ENCODE data around the gene FCRL6. TPM values are rescaled to one million over a fixed set of nuclear protein-coding genes. Genes with fewer than 3 reads are reported as not detected.
A peak's percentile ranks its signal among the peaks of the same experiment; 100 is the strongest.

The FCRL6 gene
- total and polyA plus RNA-seq, 3 experiments from 2014 or later: 1.5 to 129 (median 1.8) TPM

GRCh38 chr1:159838715-159839114, 36.6 kb downstream of the FCRL6 start:
- H3K36me3 Mint-ChIP-seq: peaks cover 13 to 27% (median 24%) of the 10 kb centered on the region in 3 donors
- H3K27me3 Mint-ChIP-seq: peaks cover 0 to 3% of the 10 kb centered on the region in 2 donors
- no peak overlapping the region for H3K27ac Mint-ChIP-seq
- H3K9me3 Mint-ChIP-seq: peaks cover 0 to 2% (median 0%) of the 10 kb centered on the region in 5 donors
- peaks cover 4 to 23% (median 4%) of the 10 kb centered on the region in 3 donors for H3K4me1 Mint-ChIP-seq
- no peaks in the 10 kb centered on the region for H3K27me3 ChIP-seq (ENCODE audit: insufficient read depth, low read length, poor library complexity, severe bottlenecking)
- H3K4me3 ChIP-seq (ENCODE audit: low read length): no peak overlapping the region
- no peaks in the 10 kb centered on the region for H3K4me1 ChIP-seq (ENCODE audit: insufficient read depth, low read length)
- H3K36me3 ChIP-seq (ENCODE audit: insufficient read depth, low read length): no peaks in the 10 kb centered on the region
- DNase-seq: no peak
- H3K27ac ChIP-seq (ENCODE audit: low read depth, low read length): no peak overlapping the region
- POLR2A ChIA-PET: no interaction called here
- H3K4me3 Mint-ChIP-seq: no peak overlapping the region
- no peaks in the 10 kb centered on the region for H3K9me3 ChIP-seq (ENCODE audit: low read length)
- CTCF ChIA-PET: no interaction called here

GRCh38 chr1:159839116-159839849, 37.1 kb downstream of the FCRL6 start:
- peaks cover 0 to 2% (median 0%) of the 10 kb centered on the region in 5 donors for H3K9me3 Mint-ChIP-seq
- POLR2A ChIA-PET: no interaction called here
- no peak for DNase-seq
- peaks cover 11 to 27% (median 22%) of the 10 kb centered on the region in 3 donors for H3K36me3 Mint-ChIP-seq
- H3K4me1 ChIP-seq (ENCODE audit: insufficient read depth, low read length): no peaks in the 10 kb centered on the region
- H3K27me3 ChIP-seq (ENCODE audit: insufficient read depth, low read length, poor library complexity, severe bottlenecking): no peaks in the 10 kb centered on the region
- no peaks in the 10 kb centered on the region for H3K36me3 ChIP-seq (ENCODE audit: insufficient read depth, low read length)
- peaks cover 0 to 3% of the 10 kb centered on the region in 2 donors for H3K27me3 Mint-ChIP-seq
- CTCF ChIA-PET: no interaction called here
- H3K27ac Mint-ChIP-seq: no peak overlapping the region
- H3K4me1 Mint-ChIP-seq: peaks cover 4 to 23% (median 4%) of the 10 kb centered on the region in 3 donors
- no peak overlapping the region for H3K4me3 Mint-ChIP-seq
- no peak overlapping the region for H3K27ac ChIP-seq (ENCODE audit: low read depth, low read length)
- no peak overlapping the region for H3K4me3 ChIP-seq (ENCODE audit: low read length)
- H3K9me3 ChIP-seq (ENCODE audit: low read length): no peaks in the 10 kb centered on the region

- Histone ChIP-seq H3K9me3 (ENCODE audit: low read length) (no peaks in the 10 kb centered on the region), H3K27ac (ENCODE audit: low read depth, low read length) (no peak overlapping the region), H3K36me3 (ENCODE audit: insufficient read depth, low read length) (no peaks in the 10 kb centered on the region), H3K4me1 (ENCODE audit: insufficient read depth, low read length) (no peaks in the 10 kb centered on the region), H3K4me3 (ENCODE audit: low read length) (no peak overlapping the region), H3K27me3 (ENCODE audit: insufficient read depth, low read length, poor library complexity, severe bottlenecking) (no peaks in the 10 kb centered on the region)
- H3K4me1 Mint-ChIP-seq: peaks cover 4 to 23% (median 6%) of the 10 kb centered on the region in 3 donors
- peaks cover 4 to 15% (median 13%) of the 10 kb centered on the region in 3 donors for H3K36me3 Mint-ChIP-seq
- CTCF ChIA-PET: no interaction called here
- H3K9me3 Mint-ChIP-seq: no peaks in the 10 kb centered on the region
- no peak overlapping the region for H3K4me3 Mint-ChIP-seq
- H3K27me3 Mint-ChIP-seq: peaks cover 0 to 3% of the 10 kb centered on the region in 2 donors
- H3K27ac Mint-ChIP-seq: peak overlapping the region in 1 of 8 donors; percentile 6
- DNase-seq: no peak
- POLR2A ChIA-PET: no interaction called here
Measured at GRCh38 chr1:159841749-159842148, 39.6 kb downstream of the FCRL6 start.

GRCh38 chr1:159843459-159843858, 41.3 kb downstream of the FCRL6 start:
- CTCF ChIA-PET: no interaction called here
- H3K36me3 ChIP-seq (ENCODE audit: insufficient read depth, low read length): no peaks in the 10 kb centered on the region
- Mint-ChIP-seq H3K9me3 (no peaks in the 10 kb centered on the region), H3K27me3 (no peaks in the 10 kb centered on the region), H3K27ac (no peak overlapping the region), H3K4me3 (no peak overlapping the region), H3K36me3 (peaks cover 0 to 8% (median 5%) of the 10 kb centered on the region in 3 donors), H3K4me1 (peaks cover 9 to 20% (median 10%) of the 10 kb centered on the region in 3 donors)
- no peaks in the 10 kb centered on the region for H3K9me3 ChIP-seq (ENCODE audit: low read length)
- POLR2A ChIA-PET: no interaction called here
- no peaks in the 10 kb centered on the region for H3K4me1 ChIP-seq (ENCODE audit: insufficient read depth, low read length)
- H3K4me3 ChIP-seq (ENCODE audit: low read length): no peak overlapping the region
- no peak for DNase-seq
- H3K27me3 ChIP-seq (ENCODE audit: insufficient read depth, low read length, poor library complexity, severe bottlenecking): no peaks in the 10 kb centered on the region
- no peak overlapping the region for H3K27ac ChIP-seq (ENCODE audit: low read depth, low read length)

GRCh38 chr1:159845751-159846629, 43.8 kb downstream of the FCRL6 start:
- no peaks in the 10 kb centered on the region for H3K27me3 ChIP-seq (ENCODE audit: insufficient read depth, low read length, poor library complexity, severe bottlenecking)
- peaks cover 0 to 8% (median 3%) of the 10 kb centered on the region in 3 donors for H3K36me3 Mint-ChIP-seq
- no peak for DNase-seq
- H3K27ac Mint-ChIP-seq: peak overlapping the region in 2 of 8 donors; percentile 48 to 80
- no peaks in the 10 kb centered on the region for H3K36me3 ChIP-seq (ENCODE audit: insufficient read depth, low read length)
- no peaks in the 10 kb centered on the region for H3K9me3 Mint-ChIP-seq
- H3K4me3 ChIP-seq (ENCODE audit: low read length): no peak overlapping the region
- no peak overlapping the region for H3K4me3 Mint-ChIP-seq
- H3K27ac ChIP-seq (ENCODE audit: low read depth, low read length): no peak overlapping the region
- ChIA-PET POLR2A (no interaction called here), CTCF (no interaction called here)
- H3K4me1 Mint-ChIP-seq: peaks cover 16 to 26% (median 22%) of the 10 kb centered on the region in 3 donors
- no peaks in the 10 kb centered on the region for H3K9me3 ChIP-seq (ENCODE audit: low read length)
- H3K4me1 ChIP-seq (ENCODE audit: insufficient read depth, low read length): no peaks in the 10 kb centered on the region
- no peaks in the 10 kb centered on the region for H3K27me3 Mint-ChIP-seq

- ChIA-PET CTCF (no interaction called here), POLR2A (no interaction called here)
- DNase-seq: no peak
- no peaks in the 10 kb centered on the region for H3K9me3 ChIP-seq (ENCODE audit: low read length)
- Mint-ChIP-seq H3K27ac (no peak overlapping the region), H3K27me3 (no peaks in the 10 kb centered on the region), H3K4me1 (peaks cover 24 to 33% (median 24%) of the 10 kb centered on the region in 3 donors), H3K36me3 (peaks cover 0 to 2% (median 0%) of the 10 kb centered on the region in 3 donors), H3K9me3 (no peaks in the 10 kb centered on the region), H3K4me3 (no peak overlapping the region)
- no peaks in the 10 kb centered on the region for H3K27me3 ChIP-seq (ENCODE audit: insufficient read depth, low read length, poor library complexity, severe bottlenecking)
- H3K27ac ChIP-seq (ENCODE audit: low read depth, low read length): no peak overlapping the region
- H3K4me3 ChIP-seq (ENCODE audit: low read length): no peak overlapping the region
- no peaks in the 10 kb centered on the region for H3K36me3 ChIP-seq (ENCODE audit: insufficient read depth, low read length)
- H3K4me1 ChIP-seq (ENCODE audit: insufficient read depth, low read length): no peaks in the 10 kb centered on the region
Measured at GRCh38 chr1:159847231-159847630, 45.1 kb downstream of the FCRL6 start.

- Histone ChIP-seq H3K27ac (ENCODE audit: low read depth, low read length) (no peak overlapping the region), H3K4me1 (ENCODE audit: insufficient read depth, low read length) (no peaks in the 10 kb centered on the region), H3K4me3 (ENCODE audit: low read length) (no peak overlapping the region), H3K36me3 (ENCODE audit: insufficient read depth, low read length) (no peaks in the 10 kb centered on the region), H3K9me3 (ENCODE audit: low read length) (no peaks in the 10 kb centered on the region), H3K27me3 (ENCODE audit: insufficient read depth, low read length, poor library complexity, severe bottlenecking) (no peaks in the 10 kb centered on the region)
- Mint-ChIP-seq H3K4me1 (peaks cover 28 to 43% (median 31%) of the 10 kb centered on the region in 3 donors), H3K36me3 (peaks cover 0 to 1% (median 0%) of the 10 kb centered on the region in 3 donors), H3K27me3 (no peaks in the 10 kb centered on the region), H3K4me3 (no peak overlapping the region), H3K9me3 (no peaks in the 10 kb centered on the region), H3K27ac (peak overlapping the region in 1 of 8 donors; percentile 65)
- no peak for DNase-seq
- ChIA-PET POLR2A (no interaction called here), CTCF (no interaction called here)
Measured at GRCh38 chr1:159848326-159848725, 46.2 kb downstream of the FCRL6 start.
